AG04450 (cell line): ENCODE data around the gene PDZRN4. TPM values are rescaled to one million over a fixed set of nuclear protein-coding genes. Genes with fewer than 3 reads are reported as not detected.
"Not testable (repeated sequence)": the region's sequence is repeated elsewhere in the genome, so short reads cannot be mapped to it uniquely, and the experiment has no call there.

Source experiments
- CTCF ChIA-PET: fragments of 300-600, 350-600 bp; formaldehyde crosslinking; extraction: SDS; loops from one replicate; lab custom pipeline; 2022; ENCODE audit warnings: antibody characterized with exemption, inconsistent platforms; lab: Charles Lee
- POLR2A ChIA-PET: fragments of 350-600 bp; formaldehyde crosslinking; extraction: SDS; loops from one replicate; lab custom pipeline; 2021; ENCODE audit warnings: antibody characterized with exemption, inconsistent platforms; lab: Yijun Ruan, JAX
- DNase-seq: peaks from one replicate; pipeline ENCODE4 v3.0.0-alpha.2; 2011; ENCODE audit warnings: low read depth, low spot score
- H3K27ac ChIP-seq: one replicate; pipeline ENCODE4 v1.5.1; 2012; ENCODE audit warnings: low read depth, low read length, control low read depth
- H3K27me3 ChIP-seq: one replicate; pipeline ENCODE4 v1.6.0; 2012; ENCODE audit warnings: low read length; ENCODE audit not compliant: control insufficient read depth, insufficient read depth
- H3K4me3 ChIP-seq: 2 replicates; pipeline ENCODE4 v1.5.1; 2011; ENCODE audit warnings: mild to moderate bottlenecking, low read depth, low read length, control low read depth
- H3K9me3 ChIP-seq: 2 replicates; pipeline ENCODE4 v1.5.1; 2012; ENCODE audit warnings: low read length; ENCODE audit not compliant: control insufficient read depth, insufficient read depth
- CTCF ChIP-seq: IDR thresholded peaks from 2 replicates; pipeline ENCODE4 v1.5.1; 2011; ENCODE audit warnings: low read depth, low read length, control low read depth, inconsistent platforms
- polyA plus RNA-seq: library from polyadenylated mRNA; depleted of rRNA; stranded (reverse); fragments of >200 nt; gene quantifications from 2 replicates; pipeline ENCODE4 v1.2.3, GENCODE V29; 2011

PDZRN4 gene
- polyA plus RNA-seq, 1 experiment, result not detected

GRCh38 chr12:41532072-41532471 is 344.0 kb downstream of the PDZRN4 start:
- no peak for TF ChIP-seq CTCF
- ChIA-PET CTCF (no interaction called here), POLR2A (no interaction called here)
- no peaks in the 10 kb centered on the region for H3K9me3 ChIP-seq
- H3K4me3 ChIP-seq, result no peak overlapping the region
- no peak overlapping the region for H3K27ac ChIP-seq
- H3K27me3 ChIP-seq, result no peaks in the 10 kb centered on the region
- no peak for DNase-seq

GRCh38 chr12:41536813-41537490 is 348.8 kb downstream of the PDZRN4 start:
- DNase-seq, result no peak
- TF ChIP-seq CTCF, result no peak
- ChIA-PET CTCF (no interaction called here), POLR2A (no interaction called here)
- H3K27ac ChIP-seq, result no peak overlapping the region
- no peaks in the 10 kb centered on the region for H3K27me3 ChIP-seq
- no peaks in the 10 kb centered on the region for H3K9me3 ChIP-seq
- H3K4me3 ChIP-seq, result no peak overlapping the region

GRCh38 chr12:41537522-41537921 is 349.4 kb downstream of the PDZRN4 start:
- ChIA-PET CTCF (no interaction called here), POLR2A (no interaction called here)
- Histone ChIP-seq H3K27ac (no peak overlapping the region), H3K4me3 (no peak overlapping the region), H3K27me3 (no peaks in the 10 kb centered on the region), H3K9me3 (no peaks in the 10 kb centered on the region)
- TF ChIP-seq CTCF, result no peak
- no peak for DNase-seq

DNA sequence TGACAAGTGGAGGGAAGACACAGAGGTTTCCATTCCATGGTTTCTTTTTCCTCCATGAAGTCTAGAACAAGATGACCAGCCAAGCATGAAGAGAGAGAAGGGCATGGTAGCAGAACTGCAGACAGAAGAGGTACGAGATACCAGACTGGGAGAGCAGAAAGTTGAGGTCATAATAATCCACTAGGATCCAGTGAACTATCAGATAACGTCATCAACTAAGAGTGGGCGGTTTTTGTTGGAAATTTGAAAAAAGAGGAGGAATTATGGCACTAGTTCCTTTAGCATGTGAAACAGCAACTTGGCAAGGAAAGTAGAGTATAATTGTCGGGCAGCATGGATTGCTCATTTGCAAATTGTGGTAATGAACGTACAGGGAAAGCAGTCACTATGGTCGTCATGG is 357.6 kb downstream of the PDZRN4 start:
- no peak overlapping the region for H3K4me3 ChIP-seq
- DNase-seq, result no peak
- POLR2A ChIA-PET, result no interaction called here
- H3K27ac ChIP-seq, result no peak overlapping the region
- no peak for TF ChIP-seq CTCF
- H3K9me3 ChIP-seq, result no peaks in the 10 kb centered on the region
- peaks cover 3% of the 10 kb centered on the region for H3K27me3 ChIP-seq
- CTCF ChIA-PET, result no interaction called here

GRCh38 chr12:41547071-41547470 is 359.0 kb downstream of the PDZRN4 start:
- POLR2A ChIA-PET, result not testable (repeated sequence)

More at GRCh38 chr12:41547071-41547470, 359.0 kb downstream of the PDZRN4 start:
- H3K27me3 ChIP-seq, H3K27ac ChIP-seq, CTCF ChIA-PET, DNase-seq, H3K9me3 ChIP-seq, H3K4me3 ChIP-seq: not testable (repeated sequence)
